ENCODE data around the gene PHACTR1. TPM values are rescaled to one million over a fixed set of nuclear protein-coding genes. Genes with fewer than 3 reads are reported as not detected.
A peak's percentile ranks its signal among the peaks of the same experiment; 100 is the strongest.

PHACTR1 gene
- total RNA-seq, 1 donor from 2014 or later, result 28.1 TPM

DNA sequence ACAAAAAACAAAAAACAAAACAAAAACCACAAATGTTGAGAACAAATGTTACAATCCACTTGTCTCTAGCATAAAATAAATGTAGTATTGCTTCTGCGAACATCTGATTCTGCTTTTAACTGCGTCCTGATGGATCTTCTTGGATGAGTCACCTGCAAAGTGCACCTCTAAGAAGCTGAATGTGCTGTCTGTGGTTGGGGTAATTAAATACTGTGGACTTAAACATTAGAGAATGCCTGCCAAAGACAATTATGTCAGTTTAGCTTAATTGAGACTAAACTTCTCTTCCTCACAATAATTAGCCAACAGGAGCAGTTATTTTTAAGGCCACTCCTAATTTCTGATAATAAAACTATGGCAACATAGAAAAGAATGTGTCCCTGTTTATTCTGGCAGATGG, 253.4 kb downstream of the PHACTR1 start:
- FAIRE-seq (no peak), DNase-seq (ENCODE audit: low spot score in 2 of 2) (no peak)

DNA sequence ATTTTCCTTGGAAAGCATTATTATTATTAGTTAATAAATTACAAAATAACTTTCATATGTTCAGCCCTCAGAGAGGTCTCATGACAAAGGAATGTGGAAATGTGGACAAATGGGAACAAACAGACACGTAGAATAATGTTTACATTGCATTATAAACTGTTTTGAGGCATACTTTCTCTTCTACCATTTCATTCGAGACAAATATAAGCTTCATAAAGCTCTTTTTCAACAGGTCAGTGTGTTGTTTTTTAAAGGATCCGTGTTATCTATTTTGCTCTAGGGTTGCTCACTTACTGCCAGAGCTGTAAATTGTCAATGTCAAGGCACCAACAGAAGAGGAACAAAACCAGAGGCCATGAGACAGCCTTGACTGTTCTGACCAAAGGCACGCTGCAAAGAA, 256.8 kb downstream of the PHACTR1 start:
- FAIRE-seq, result no peak

DNA sequence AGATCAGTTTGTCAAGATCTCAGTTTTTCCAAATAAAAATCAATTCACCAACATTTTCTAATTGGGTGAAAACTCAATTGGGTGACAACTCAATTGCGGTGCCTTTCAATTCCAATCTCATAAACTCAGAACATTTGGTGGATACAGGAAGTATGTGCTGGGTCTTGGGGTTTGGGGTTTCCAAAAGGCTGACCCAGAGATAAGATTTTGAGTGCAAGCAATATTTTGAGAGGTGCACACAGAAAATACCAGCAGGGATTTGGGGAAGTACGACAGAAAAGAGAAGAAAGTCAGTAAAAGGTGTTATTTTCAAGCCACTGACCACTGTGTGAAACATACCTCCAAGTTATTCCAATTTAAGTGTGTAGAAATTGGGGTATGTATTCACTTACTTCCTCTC, 258.0 kb downstream of the PHACTR1 start:
- DNase-seq (ENCODE audit: low spot score in 2 of 2) (no peak), FAIRE-seq (no peak)

More for the DNA sequence above, 256.8 kb downstream of the PHACTR1 start:
- DNase-seq (ENCODE audit: low spot score in 2 of 2), result no peak

DNA sequence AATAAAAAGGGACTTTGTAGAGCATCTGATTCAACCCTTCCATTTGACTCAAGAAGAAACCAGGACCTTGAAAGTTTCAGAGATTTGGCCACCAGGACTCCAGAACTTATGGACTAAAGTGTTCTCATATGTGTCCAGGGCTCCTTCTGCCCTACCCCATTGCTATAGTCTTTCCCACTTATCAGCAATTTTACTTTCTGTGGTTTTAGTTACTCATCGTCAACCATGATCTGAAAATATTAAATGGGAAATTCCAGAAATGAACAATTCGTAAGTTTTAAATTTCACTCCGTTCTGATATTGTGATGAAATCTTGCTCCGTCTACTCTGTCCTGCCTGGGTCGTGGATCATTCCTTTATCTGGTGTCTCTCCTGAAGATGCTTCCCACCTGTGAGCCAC, 259.8 kb downstream of the PHACTR1 start:
- no peak for DNase-seq (ENCODE audit: low spot score in 2 of 2)
- FAIRE-seq, result no peak

DNA sequence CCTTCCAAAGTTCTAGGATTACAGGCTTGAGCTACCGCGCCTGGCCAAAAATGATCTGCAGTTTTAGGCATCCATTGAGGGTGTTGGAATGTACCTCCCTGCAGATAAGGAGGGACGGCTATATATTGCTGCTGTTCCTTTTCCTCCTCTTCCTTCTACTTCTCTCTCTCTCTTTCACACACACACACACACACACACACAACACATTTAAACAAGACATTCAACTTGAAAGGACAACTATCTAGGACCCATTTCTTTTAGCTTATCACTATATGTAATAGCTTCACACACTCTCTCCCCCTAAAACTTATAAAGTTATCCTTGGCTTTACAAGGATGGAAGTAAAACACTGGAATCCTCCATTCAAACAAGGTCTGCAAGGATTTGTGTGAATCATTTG, 260.6 kb downstream of the PHACTR1 start:
- FAIRE-seq, result no peak

DNA sequence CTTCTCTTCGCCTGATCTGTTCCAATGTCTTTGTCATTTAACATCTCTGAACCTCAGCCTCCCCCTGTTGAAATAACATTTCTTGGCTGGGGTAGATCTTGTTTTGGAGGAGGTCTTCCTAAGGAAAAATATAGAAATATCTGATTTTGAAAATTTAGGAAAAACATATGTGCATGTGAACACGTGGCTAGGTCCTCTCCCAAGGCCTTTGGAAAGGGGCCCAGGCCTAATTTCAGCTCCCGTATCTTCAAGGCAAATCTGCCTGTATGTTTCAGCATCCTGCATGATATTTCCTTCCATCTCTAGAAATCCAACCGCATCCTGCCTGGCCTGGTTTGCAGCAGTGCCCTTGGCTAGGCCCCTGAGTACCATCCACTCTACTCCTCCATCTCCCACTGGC, 261.2 kb downstream of the PHACTR1 start:
- DNase-seq (ENCODE audit: low spot score in 2 of 2), result no peak
- no peak for FAIRE-seq

More for the DNA sequence above, 260.6 kb downstream of the PHACTR1 start:
- DNase-seq (ENCODE audit: low spot score in 2 of 2), result no peak

DNA sequence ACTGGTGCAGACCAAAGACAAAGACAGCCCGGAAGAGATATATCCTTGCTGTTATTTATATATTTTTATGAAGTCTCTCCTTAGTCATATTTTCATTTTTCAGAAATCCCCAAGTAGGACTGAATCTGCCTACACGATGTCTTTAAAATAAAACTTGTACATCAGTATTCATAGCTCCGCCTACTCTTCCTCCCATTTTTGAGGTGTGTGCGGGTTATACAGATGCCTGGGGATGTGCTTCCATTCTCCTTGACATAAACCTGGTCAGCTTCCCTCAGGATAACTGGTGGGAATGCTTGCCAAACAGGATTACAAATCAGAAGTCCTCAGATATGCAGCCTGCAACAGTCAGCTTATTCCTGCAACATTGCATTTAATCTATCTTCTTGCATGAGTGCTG, 264.2 kb downstream of the PHACTR1 start:
- FAIRE-seq (no peak), DNase-seq (ENCODE audit: low spot score in 2 of 2) (no peak)

DNA sequence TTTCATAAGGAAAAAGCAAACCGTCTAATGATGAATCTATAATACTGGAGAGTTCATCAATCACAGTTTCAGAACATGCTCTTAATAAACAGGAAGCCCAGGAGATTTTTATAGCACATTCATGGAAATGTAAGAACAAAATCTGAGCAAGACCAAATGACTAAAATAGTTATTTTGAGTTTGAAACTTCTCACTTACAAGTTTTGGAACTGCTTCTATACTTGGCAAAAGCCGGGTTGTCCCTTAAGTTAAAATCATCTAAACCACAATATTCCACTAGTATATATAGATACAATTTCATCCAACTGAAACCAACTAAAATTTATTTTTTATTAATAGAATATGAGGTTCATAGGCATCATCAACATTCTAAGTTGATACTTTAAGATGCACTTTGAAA, 268.2 kb downstream of the PHACTR1 start:
- FAIRE-seq, result no peak
- DNase-seq (ENCODE audit: low spot score in 2 of 2), result no peak

DNA sequence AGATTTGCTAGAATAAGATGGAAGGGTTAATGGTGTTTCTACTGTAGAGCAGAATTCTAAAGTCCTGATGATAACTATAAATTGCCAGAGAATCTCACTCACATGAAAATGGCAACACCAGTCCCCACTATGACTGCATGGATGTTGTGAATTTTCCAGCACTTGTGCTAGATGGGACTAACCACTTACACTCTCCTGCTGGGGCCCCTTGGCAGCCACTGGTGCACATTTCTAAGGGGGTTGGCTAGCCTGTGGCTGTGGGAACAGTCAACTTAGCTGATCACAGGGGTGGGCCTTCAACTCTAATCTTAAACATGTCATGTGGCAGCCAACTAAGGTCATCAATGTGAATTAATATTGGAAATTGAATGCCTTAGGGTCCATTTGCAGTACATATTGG, 271.2 kb downstream of the PHACTR1 start:
- DNase-seq (ENCODE audit: low spot score in 2 of 2) (no peak), FAIRE-seq (no peak)

DNA sequence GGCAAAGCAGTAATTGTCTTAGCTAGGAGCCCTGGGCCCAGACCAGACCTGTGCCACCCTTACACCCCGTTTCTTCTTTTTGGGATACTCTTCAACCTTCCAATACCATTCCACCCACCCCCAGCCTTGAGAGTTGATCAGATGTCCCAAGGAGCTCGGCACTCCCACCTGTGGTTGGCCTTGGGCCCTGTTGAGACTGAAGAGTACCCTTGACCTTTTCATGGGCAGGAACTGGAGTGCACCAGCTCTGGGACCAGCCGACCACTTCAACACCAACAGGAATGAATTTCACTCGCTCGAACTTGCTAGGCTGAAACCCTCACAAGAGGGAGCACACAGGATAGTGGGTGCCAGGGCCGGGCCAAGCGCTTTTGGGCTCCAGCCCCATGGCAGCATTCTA, 273.6 kb downstream of the PHACTR1 start:
- DNase-seq (ENCODE audit: low spot score in 2 of 2) (no peak), FAIRE-seq (no peak)

DNA sequence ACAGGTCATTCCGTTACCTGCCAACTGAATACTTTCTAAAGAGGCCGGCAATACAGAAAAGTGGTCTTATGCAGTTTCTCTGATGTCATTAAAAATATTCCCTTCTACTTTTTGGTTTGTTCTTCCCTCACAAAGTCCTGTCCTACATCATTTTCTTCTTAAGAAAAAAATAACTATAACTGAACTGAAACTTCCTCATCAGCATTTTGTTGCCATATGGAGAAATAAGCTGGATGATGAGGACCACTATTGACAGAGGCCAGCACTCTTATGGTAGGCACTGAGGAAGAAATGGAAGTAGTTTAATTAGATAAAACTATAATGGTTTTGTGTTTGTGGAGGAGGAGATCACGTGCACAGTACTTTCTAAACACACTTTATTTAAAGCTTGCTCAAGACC, 274.9 kb downstream of the PHACTR1 start:
- no peak for FAIRE-seq
- DNase-seq (ENCODE audit: low spot score in 2 of 2), result no peak

DNA sequence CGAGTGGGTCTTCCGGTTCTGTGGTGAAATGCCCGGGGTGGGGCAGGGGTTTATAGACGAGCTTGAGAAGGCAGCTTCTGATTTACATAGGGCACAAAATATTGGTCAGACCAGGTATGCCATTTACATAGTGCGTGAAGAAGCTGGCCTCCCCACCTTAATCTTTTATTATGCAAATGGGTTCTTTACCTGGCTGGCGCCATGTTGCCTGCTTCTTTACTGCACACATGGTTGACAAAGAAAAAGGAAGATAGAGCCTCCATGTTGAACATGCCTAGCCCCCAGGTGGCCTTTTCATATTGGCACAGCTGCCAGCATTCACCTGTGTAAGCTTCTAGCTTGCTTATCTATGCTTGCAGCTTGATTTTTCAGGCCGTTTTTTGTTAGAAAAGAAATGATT, 276.2 kb downstream of the PHACTR1 start:
- no peak for DNase-seq (ENCODE audit: low spot score in 2 of 2)

DNA sequence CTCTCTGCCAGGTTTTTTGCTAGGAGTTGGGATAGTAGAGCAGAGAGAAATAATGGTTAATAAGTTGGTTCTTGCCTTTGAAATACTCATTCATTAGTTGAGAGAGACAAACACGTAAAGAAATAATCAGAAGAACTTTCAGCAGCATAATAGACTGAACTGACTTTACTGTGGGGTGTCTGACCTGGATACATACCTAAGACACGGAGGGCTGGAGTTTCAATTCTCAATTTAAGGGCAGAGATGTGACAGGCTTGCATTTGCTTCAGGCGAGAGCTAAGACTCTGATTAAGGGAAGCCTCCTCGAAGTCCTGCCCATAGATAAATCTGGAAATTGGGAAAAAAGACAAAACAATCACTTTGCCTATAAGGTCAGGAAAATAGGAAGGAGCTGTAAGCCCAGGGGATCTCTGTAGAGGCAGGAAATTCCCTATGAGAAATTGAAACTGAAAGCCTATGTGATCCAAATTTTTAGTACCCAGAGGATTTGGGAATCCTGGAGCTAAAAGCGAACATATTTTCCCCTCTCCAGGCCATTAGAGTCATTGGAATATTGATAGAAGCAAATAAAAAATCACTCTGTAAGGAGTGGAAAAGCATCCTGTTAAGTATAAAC, 276.8 kb downstream of the PHACTR1 start:
- FAIRE-seq, result no peak
- no peak for DNase-seq (ENCODE audit: low spot score in 2 of 2)

More for the DNA sequence above, 276.2 kb downstream of the PHACTR1 start:
- FAIRE-seq, result no peak

DNA sequence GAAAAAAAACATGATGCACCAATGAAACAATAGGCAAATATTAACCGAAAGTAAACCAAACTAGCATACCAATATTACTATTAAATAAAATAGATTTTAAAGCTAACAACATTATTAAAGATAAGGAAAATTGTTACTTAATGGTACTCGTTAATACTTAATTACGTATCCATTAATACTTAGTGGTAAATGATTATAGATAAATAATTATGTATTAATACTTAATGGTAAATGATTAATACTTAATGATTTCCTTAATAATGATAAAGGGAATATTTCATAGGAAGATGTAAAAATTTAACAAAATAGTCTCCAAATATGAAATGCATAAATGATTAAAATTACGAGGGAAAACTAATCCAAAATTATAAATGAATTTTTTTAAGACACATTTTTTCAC, 278.9 kb downstream of the PHACTR1 start:
- no peak for DNase-seq (ENCODE audit: low spot score in 2 of 2)
- FAIRE-seq, result peak; percentile 78

DNA sequence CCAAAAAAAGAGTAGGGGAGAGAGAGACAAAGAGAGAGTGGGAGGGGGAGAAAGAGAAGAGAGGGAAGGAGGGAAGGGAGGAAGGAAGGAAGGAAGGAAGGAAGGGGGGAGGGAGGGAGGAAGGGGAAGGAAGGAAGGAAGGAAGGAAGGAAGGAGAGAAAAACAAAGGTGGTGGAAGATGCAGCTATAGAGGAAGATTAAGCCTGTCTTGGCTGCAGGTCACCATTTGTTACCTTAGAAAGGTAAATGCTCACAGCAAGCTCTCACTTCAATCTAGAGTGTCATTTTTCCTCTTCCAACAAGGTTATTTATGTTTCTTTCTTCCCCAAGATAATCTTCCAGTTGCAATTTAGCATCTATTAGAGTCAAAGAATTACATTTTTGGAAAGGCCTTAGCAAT, 284.0 kb downstream of the PHACTR1 start:
- DNase-seq (ENCODE audit: low spot score in 2 of 2) (no peak), FAIRE-seq (no peak)

DNA sequence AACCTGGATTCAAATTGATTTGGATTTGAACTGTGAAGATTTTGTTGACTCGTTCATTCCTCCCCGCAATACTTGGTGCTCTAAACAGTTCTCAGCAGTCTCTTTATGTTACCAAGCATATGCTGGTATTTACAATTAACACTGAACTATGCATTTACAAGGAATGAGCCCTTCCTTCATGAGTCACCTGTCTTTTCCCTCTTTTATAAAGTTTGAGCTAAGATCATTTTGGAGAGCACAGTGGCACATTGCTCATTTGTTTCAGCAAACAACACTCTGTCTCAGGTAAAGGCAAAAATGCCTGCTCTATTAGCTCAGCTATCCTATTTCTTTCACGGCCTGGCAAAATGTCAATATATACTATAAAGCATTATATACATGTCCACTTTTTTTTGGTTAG, 285.4 kb downstream of the PHACTR1 start:
- DNase-seq (ENCODE audit: low spot score in 2 of 2) (no peak), FAIRE-seq (no peak)

DNA sequence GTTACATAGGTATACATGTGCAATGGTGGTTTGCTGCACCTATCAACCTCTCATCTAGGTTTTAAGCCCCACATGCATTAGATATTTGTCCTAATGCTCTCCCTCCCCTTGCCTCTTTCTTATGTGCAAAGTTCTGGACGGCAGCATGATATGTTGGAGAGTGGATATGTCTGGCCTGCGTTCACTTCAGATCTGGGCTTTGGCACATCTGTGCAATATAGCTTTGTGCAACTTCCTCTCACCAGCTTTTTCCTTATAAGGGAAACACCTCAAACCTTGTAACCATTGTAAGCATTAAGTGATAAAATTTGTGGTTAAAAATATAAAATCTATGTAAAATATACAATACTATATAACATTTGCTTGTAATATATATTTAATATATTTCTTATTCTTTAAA, 288.0 kb downstream of the PHACTR1 start:
- DNase-seq (ENCODE audit: low spot score in 2 of 2) (no peak), FAIRE-seq (no peak)

DNA sequence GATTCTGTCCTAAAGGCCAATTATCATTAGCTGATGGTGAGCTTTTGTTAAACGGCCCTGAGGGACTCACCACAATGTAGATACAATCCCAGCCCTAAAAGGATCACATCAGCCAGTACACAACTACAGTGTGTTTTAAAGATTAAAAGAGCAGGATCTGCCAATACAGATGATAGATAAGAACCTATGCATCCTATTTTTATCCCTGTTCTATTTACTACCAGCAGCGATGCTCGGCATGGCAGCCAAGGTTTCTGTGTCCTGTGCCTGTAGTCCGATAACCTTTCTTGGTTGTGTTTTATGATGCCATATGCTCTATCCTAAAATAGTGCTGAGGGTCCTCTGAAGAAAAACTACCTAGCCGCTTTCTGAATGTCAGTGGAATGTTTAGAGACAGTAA, 289.4 kb downstream of the PHACTR1 start:
- FAIRE-seq, result no peak
- no peak for DNase-seq (ENCODE audit: low spot score in 2 of 2)

DNA sequence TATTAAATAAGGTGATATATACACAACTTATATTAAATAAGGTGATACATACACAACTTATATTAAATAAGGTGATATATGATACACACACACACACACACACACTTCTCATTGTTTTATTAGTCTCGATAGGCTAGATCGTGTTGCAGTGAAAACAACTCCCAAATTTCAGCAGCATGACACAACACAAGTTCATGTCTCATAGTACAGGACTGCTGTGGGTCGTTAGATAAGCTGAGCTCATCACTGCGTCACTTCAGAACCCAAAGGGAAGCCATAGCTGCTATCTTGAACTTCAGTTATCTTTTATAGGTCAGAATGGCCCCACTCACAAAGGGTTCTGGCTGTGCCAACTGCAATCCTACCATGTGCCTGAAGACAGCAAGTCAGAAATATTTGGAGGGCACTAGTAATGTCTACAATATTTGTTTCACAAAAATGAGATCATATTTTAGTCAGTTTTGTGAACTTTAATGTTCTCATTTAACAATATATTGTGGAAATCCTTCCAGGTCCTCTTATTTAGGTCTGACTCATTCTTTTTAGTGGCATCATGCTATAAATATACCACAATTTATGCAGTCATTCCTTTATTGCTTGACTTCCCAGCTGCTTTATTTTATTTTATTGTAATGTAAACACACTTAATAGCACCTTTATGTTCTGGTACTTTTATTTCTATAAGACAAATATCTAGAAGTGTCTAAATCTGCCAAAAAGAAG, 290.2 kb downstream of the PHACTR1 start:
- DNase-seq (ENCODE audit: low spot score in 2 of 2), result no peak
- FAIRE-seq, result no peak

DNA sequence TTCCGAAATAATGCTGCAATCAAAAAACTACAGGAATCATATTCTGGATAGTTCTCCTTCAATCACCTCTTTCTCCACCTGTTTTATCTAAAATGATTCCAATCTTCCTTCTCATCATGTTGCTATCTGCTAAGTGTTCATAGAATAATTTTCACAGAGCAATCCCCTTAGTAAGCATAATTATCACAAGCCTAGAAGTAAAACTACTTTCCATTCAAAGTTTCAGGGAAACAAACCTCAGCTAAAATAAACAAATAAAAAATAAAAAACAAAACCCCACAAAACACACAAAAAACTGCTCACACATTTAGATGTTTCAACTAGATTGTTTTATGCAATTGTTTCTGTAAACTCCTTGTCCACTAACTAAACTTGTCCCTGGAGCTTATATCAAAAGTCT, 291.2 kb downstream of the PHACTR1 start:
- no peak for DNase-seq (ENCODE audit: low spot score in 2 of 2)
- no peak for FAIRE-seq

DNA sequence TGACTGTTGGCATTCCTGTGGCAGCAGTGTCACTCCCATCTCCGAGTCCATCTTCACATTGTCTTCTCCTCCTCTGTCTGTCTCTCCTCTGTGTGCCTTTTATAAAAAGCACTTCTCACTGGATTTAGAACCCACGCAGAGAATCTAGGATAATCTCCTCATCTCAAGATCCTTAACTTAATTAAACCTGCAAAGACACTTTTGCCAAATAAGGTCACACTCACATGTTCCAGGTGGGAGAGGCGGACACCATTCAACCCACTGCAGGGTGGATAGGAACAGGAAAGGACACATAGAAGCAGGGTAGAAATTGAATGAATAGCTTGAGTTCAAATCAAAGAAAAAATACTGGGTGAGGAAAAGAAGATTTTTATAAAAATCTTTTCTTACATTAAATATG, 292.5 kb downstream of the PHACTR1 start:
- DNase-seq (ENCODE audit: low spot score in 2 of 2) (no peak), FAIRE-seq (no peak)

DNA sequence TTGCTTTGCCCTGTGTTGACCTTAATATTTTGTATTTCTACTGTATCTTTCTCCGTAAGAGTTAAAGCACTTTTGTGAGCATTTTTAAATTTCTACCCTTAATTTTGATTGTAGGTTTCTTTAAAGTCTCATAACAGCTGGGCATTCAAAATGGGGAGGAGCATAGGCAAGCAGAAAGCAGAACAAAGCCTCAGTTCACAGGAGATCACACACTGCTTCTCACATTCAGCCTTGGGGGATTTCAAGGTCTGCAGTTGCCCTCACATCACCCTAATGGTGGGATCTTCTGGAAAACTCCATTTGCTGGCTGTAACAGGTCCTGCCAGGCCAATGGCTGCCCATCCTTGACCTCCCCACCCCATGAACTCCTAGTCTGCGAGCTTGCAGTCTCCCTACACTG, 292.9 kb downstream of the PHACTR1 start:
- no peak for FAIRE-seq

More for the DNA sequence above, 292.9 kb downstream of the PHACTR1 start:
- no peak for DNase-seq (ENCODE audit: low spot score in 2 of 2)
